IMR-90 (cell line): ENCODE measurements around the gene ENDOU.

Experiments
- BHLHE40 ChIP-seq: fragments of 150-350 bp; IDR thresholded peaks from 2 replicates; pipeline ENCODE4 v1.6.1; 2016; ENCODE audit warnings: mild to moderate bottlenecking, low read depth, low read length
- CHD1 ChIP-seq: IDR thresholded peaks from 2 replicates; pipeline ENCODE4 v1.6.1; 2012; ENCODE audit warnings: low read depth, low read length, improper control_type of control experiment
- CTCF ChIP-seq: conservative IDR thresholded peaks from 2 replicates; pipeline ENCODE4 v1.5.1; 2012; ENCODE audit warnings: mild to moderate bottlenecking, low read depth, low read length, improper control_type of control experiment
- POLR2A ChIP-seq: IDR thresholded peaks from 2 replicates; pipeline ENCODE4 v1.6.1; 2012; ENCODE audit warnings: mild to moderate bottlenecking, low read depth, low read length
- RCOR1 ChIP-seq: IDR thresholded peaks from 2 replicates; pipeline ENCODE4 v1.6.1; 2012; ENCODE audit warnings: mild to moderate bottlenecking, low read length, improper control_type of control experiment; ENCODE audit not compliant: insufficient replicate concordance
- TF ChIP-seq, protein P1 (sequence below): fragments of 150-350 bp; IDR thresholded peaks from 2 replicates; pipeline ENCODE4 v1.6.1; 2016; ENCODE audit warnings: low read depth, mild to moderate bottlenecking, low read length, moderate library complexity, borderline replicate concordance

DNA sequence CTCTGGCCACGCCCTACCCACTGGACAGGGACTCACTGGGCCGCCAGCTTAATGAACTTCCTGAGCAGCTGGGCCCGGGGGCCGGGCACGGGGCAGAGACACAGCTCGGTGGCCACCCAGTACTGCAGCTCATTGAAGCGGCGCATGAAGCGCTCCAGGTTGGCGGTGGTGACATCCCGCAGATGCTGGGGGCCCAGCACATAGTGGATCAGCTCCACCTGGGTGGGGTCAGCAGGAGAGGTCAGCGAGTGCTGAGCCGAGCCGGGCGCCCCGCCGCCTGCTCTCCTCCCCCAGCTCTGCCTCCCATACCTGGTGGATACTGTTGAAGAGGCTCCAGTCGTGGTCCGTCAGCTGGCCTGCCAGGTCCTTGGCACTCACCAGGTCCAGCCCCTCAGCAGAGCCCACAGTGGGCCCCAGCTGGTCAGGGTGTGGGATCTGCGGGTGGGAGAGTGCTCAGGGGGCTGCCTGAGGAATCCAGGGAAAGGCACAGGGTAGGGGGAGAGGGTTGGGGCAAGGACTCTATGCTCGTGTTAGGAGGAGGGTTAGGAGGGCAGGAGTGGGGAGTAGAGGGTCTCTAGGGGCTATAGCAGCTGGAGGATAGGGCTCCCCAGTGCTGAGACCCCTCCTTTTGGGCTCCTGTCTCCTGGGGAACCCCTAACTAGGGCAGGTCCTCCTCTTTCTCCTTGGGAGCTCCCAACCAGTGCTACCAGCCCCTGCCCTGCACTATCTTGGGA, 15.5 kb upstream of the ENDOU start:
- TF ChIP-seq CTCF (no peak), CHD1 (no peak), POLR2A (no peak), BHLHE40 (no peak), RCOR1 (no peak)
- TF ChIP-seq, protein P1, sequence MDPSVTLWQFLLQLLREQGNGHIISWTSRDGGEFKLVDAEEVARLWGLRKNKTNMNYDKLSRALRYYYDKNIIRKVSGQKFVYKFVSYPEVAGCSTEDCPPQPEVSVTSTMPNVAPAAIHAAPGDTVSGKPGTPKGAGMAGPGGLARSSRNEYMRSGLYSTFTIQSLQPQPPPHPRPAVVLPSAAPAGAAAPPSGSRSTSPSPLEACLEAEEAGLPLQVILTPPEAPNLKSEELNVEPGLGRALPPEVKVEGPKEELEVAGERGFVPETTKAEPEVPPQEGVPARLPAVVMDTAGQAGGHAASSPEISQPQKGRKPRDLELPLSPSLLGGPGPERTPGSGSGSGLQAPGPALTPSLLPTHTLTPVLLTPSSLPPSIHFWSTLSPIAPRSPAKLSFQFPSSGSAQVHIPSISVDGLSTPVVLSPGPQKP, result no peak
